Skeletal muscle tissue (tissue), 4 donors: Measurements from ENCODE around the gene CALML4. TPM values are rescaled to one million over a fixed set of nuclear protein-coding genes. Genes with fewer than 3 reads are reported as not detected.
"Not testable (repeated sequence)": the region's sequence is repeated elsewhere in the genome, so short reads cannot be mapped to it uniquely, and the experiment has no call there.

Experiments used
- H3K27ac ChIP-seq: one replicate; pipeline ENCODE4 v1.7.0; 2013; ENCODE audit warnings: mild to moderate bottlenecking, low read depth, low read length, inconsistent platforms
- H3K27me3 ChIP-seq, 3 donors: one replicate each; pipeline ENCODE4 v1.7.0; 2013; ENCODE audit warnings: low read length in 3 of 3; ENCODE audit not compliant: control insufficient read depth in 3 of 3, insufficient read depth in 3 of 3
- H3K36me3 ChIP-seq, 3 donors: one replicate each; pipeline ENCODE4 v1.7.0; 2013; ENCODE audit warnings: low read length in 3 of 3; ENCODE audit not compliant: control insufficient read depth in 3 of 3, insufficient read depth in 3 of 3
- H3K4me1 ChIP-seq, 3 donors: one replicate each; pipeline ENCODE4 v1.7.0; 2013; ENCODE audit warnings: low read length in 3 of 3, mild to moderate bottlenecking in 3 of 3; ENCODE audit not compliant: control insufficient read depth in 3 of 3, insufficient read depth in 3 of 3
- H3K4me3 ChIP-seq, 3 donors: one replicate each; pipeline ENCODE4 v1.7.0; 2013; ENCODE audit warnings: low read length in 3 of 3
- H3K9ac ChIP-seq, 3 donors: one replicate each; pipeline ENCODE4 v1.7.0; 2013; ENCODE audit warnings: low read length in 3 of 3, mild to moderate bottlenecking in 3 of 3, moderate library complexity in 2 of 3, low read depth in 1 of 3
- H3K9me3 ChIP-seq, 3 donors: one replicate each; pipeline ENCODE4 v1.7.0; 2013; ENCODE audit warnings: low read length in 3 of 3; ENCODE audit not compliant: control insufficient read depth in 3 of 3
- total RNA-seq: library from RNA; depleted of rRNA; stranded (reverse); fragments of >200 nt; gene quantifications from one replicate; pipeline ENCODE4 v1.2.3, GENCODE V29; 2014
- donor health status: Osteomylitis.

Gene CALML4
- total RNA-seq, 1 donor from 2014 or later = 2.6 TPM

GRCh38 chr15:68224546-68225250 lies 19.6 kb upstream of the CALML4 start:
- Histone ChIP-seq H3K9ac (no peak overlapping the region), H3K27me3 (no peaks in the 10 kb centered on the region), H3K36me3 (no peaks in the 10 kb centered on the region), H3K27ac (no peak overlapping the region), H3K4me1 (peaks cover 12 to 13% (median 12%) of the 10 kb centered on the region in 3 donors), H3K9me3 (no peaks in the 10 kb centered on the region), H3K4me3 (no peak overlapping the region)

- H3K9me3 ChIP-seq = no peaks in the 10 kb centered on the region
- peaks cover 11 to 12% (median 12%) of the 10 kb centered on the region in 3 donors for H3K4me1 ChIP-seq
- no peak overlapping the region for H3K4me3 ChIP-seq
- H3K27me3 ChIP-seq = no peaks in the 10 kb centered on the region
- H3K27ac ChIP-seq = no peak overlapping the region
- H3K9ac ChIP-seq = no peak overlapping the region
- no peaks in the 10 kb centered on the region for H3K36me3 ChIP-seq
These were observed 19.0 kb upstream of the CALML4 start for GRCh38 chr15:68224108-68224507.

DNA sequence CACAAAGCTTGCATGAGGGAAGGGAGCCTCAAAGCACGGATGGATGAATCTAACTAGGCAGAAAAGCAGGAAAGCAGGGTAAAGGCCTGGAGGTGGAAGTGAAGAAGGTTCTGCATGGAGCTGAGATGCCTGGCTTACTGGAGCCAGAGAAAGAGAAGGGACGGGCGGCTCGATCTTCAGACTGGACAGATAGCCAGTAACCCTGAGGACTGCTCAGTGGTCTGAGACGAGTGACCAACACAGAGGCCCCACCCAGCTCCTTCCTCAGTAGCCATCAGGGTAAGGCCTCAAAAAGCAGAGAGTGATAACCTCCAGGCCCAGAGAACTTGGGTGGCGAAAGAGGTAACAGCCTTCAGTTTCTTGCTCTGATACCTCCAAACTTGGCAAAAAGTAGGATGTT lies 18.0 kb upstream of the CALML4 start:
- no peaks in the 10 kb centered on the region for H3K27me3 ChIP-seq
- H3K4me3 ChIP-seq = no peak overlapping the region
- H3K4me1 ChIP-seq = peaks cover 2 to 4% (median 3%) of the 10 kb centered on the region in 3 donors
- H3K36me3 ChIP-seq = peaks cover 0 to 4% (median 3%) of the 10 kb centered on the region in 3 donors
- no peaks in the 10 kb centered on the region for H3K9me3 ChIP-seq
- no peak overlapping the region for H3K27ac ChIP-seq
- H3K9ac ChIP-seq = no peak overlapping the region

DNA sequence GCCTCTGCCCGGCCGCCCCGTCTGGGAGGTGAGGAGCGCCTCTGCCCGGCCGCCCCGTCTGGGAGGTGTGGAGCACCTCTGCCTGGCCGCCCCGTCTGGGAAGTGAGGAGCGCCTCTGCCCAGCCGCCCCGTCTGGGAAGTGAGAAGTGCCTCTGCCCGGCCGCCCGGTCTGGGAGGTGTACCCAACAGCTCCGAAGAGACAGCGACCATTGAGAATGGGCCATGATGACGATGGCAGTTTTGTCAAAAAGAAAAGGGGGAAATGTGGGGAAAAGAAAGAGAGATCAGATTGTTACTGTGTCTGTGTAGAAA lies 17.3 kb upstream of the CALML4 start:
- H3K27me3 ChIP-seq, H3K36me3 ChIP-seq, H3K4me1 ChIP-seq, H3K9me3 ChIP-seq, H3K4me3 ChIP-seq, H3K27ac ChIP-seq, H3K9ac ChIP-seq: not testable (repeated sequence)

DNA sequence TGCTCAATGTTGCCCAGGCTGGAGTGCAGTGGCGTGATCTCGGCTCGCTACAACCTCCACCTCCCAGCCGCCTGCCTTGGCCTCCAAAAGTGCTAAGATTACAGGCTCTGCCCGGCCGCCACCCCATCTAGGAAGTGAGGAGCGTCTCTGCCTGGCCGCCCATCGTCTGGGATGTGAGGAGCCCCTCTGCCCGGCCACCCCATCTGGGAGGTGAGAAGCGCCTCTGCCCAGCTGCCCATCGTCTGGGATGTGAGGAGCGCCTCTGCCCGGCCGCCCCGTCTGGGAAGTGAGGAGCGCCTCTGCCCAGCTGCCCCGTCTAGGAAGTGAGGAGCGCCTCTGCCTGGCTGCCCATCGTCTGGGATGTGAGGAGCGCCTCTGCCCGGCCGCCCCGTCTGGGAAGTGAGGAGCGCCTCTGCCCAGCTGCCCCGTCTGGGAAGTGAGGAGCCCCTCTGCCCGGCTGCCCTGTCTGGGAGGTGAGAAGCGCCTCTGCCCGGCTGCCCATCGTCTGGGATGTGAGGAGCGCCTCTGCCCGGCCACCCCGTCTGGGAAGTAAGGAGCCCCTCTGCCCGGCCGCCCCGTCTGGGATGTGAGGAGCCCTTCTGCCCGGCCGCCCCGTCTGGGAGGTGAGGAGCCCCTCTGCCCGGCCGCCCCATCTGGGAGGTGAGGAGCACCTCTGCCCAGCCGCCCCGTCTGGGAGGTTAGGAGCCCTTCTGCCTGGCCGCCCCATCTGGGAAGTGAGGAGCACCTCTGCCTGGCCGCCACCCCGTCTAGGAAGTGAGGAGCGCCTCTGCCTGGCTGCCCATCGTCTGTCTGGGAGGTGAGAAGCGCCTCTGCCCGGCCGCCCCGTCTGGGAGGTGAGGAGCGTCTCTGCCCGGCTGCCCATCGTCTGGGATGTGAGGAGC lies 16.6 kb upstream of the CALML4 start:
- H3K4me1 ChIP-seq, H3K27me3 ChIP-seq, H3K4me3 ChIP-seq, H3K9ac ChIP-seq, H3K27ac ChIP-seq, H3K9me3 ChIP-seq: not testable (repeated sequence)
- H3K36me3 ChIP-seq = peaks cover 0 to 11% (median 4%) of the 10 kb centered on the region in 3 donors

- Histone ChIP-seq H3K9ac (no peak overlapping the region), H3K36me3 (peaks cover 0 to 14% (median 4%) of the 10 kb centered on the region in 3 donors), H3K27ac (no peak overlapping the region), H3K9me3 (no peaks in the 10 kb centered on the region), H3K4me1 (no peaks in the 10 kb centered on the region), H3K4me3 (no peak overlapping the region), H3K27me3 (no peaks in the 10 kb centered on the region)
These were observed 15.8 kb upstream of the CALML4 start for GRCh38 chr15:68220967-68221366.

DNA sequence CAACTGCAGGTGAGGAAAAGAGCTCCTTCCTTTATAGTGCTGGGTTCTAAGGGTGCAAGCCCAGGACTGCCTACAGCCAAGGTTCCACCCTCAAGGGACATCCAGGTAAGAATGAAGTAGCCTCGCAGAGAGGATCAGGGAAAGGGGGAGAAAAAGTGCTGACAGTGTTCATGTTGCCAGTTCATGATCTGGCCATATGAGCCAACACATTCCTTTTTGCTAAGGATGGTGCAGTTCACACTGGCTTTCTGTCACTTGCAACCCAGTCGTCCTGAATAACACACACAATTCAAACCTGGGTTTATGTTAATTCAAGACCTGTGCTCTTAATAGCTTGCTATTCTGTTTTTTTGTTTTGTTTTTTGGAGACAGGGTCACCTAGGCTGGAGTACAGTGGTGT lies 15.4 kb upstream of the CALML4 start:
- Histone ChIP-seq H3K27ac (no peak overlapping the region), H3K4me1 (no peaks in the 10 kb centered on the region), H3K27me3 (no peaks in the 10 kb centered on the region), H3K9ac (no peak overlapping the region), H3K9me3 (no peaks in the 10 kb centered on the region), H3K36me3 (peaks cover 0 to 15% (median 4%) of the 10 kb centered on the region in 3 donors), H3K4me3 (no peak overlapping the region)

GRCh38 chr15:68218847-68219798 lies 14.0 kb upstream of the CALML4 start:
- H3K9me3 ChIP-seq = no peaks in the 10 kb centered on the region
- H3K36me3 ChIP-seq = peaks cover 0 to 15% (median 4%) of the 10 kb centered on the region in 3 donors
- no peak overlapping the region for H3K27ac ChIP-seq
- H3K4me3 ChIP-seq = no peak overlapping the region
- H3K9ac ChIP-seq = no peak overlapping the region
- H3K27me3 ChIP-seq = no peaks in the 10 kb centered on the region
- H3K4me1 ChIP-seq = no peaks in the 10 kb centered on the region

DNA sequence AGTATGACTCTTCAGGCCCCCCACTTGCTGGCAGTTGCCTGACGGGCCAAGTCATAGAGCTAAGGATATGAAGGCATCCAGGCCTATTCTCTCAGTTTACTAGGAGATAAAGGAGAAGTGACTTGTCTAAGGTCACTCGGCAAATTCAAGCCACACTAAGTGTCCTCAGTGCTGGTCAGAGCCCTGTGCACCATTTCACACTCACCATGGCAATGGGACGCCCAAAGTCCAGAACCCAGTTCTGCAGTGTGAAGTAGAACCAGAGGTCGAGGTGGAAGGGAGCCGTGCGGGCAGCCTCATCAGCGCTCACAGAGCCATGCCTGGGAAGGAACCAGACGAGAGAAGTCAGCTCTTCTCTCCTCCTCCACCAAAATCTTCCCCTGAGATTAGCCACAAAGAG lies 13.2 kb upstream of the CALML4 start:
- no peak overlapping the region for H3K9ac ChIP-seq
- H3K36me3 ChIP-seq = peaks cover 0 to 15% (median 4%) of the 10 kb centered on the region in 3 donors
- no peaks in the 10 kb centered on the region for H3K9me3 ChIP-seq
- H3K27ac ChIP-seq = no peak overlapping the region
- H3K4me3 ChIP-seq = no peak overlapping the region
- H3K4me1 ChIP-seq = no peaks in the 10 kb centered on the region
- no peaks in the 10 kb centered on the region for H3K27me3 ChIP-seq
